BLaER1 (cell line): ENCODE measurements around the gene GPR162.

ENCODE experiments used
- H3K27ac ChIP-seq: shearing (Covaris generic); formaldehyde crosslinking; 2 replicates; pipeline ENCODE4 v1.8.1; 2022
- H3K27me3 ChIP-seq: shearing (Covaris generic); formaldehyde crosslinking; 2 replicates; pipeline ENCODE4 v1.8.1; 2022
- H3K36me3 ChIP-seq: shearing (Covaris generic); formaldehyde crosslinking; 2 replicates; pipeline ENCODE4 v1.8.1; 2022
- H3K4me1 ChIP-seq: shearing (Covaris generic); formaldehyde crosslinking; 2 replicates; pipeline ENCODE4 v1.8.1; 2022
- H3K4me2 ChIP-seq: shearing (Covaris generic); formaldehyde crosslinking; 2 replicates; pipeline ENCODE4 v1.8.1; 2022
- H3K4me3 ChIP-seq: shearing (Covaris generic); formaldehyde crosslinking; 2 replicates; pipeline ENCODE4 v1.8.1; 2022
- H3K9ac ChIP-seq: shearing (Covaris generic); formaldehyde crosslinking; 2 replicates; pipeline ENCODE4 v1.8.1; 2022
- H3K9me3 ChIP-seq: shearing (Covaris generic); formaldehyde crosslinking; 2 replicates; pipeline ENCODE4 v1.8.1; 2022
- H4K20me1 ChIP-seq: shearing (Covaris generic); formaldehyde crosslinking; 2 replicates; pipeline ENCODE4 v1.8.1; 2022
- Cebpa-rat ChIP-seq: shearing (Covaris generic); IDR thresholded peaks from 2 replicates; pipeline ENCODE4 v1.8.1; 2022

The GPR162 gene

GRCh38 chr12:6807170-6807569 lies 14.5 kb upstream of the GPR162 start:
- Histone ChIP-seq H3K9me3 (no peaks in the 10 kb centered on the region; the same call in 1 of the 2 replicates), H3K27ac (no peak overlapping the region), H4K20me1 (no peaks in the 10 kb centered on the region), H3K4me3 (no peak overlapping the region), H3K27me3 (peaks cover 14% of the 10 kb centered on the region; the same call in 1 of the 2 replicates), H3K36me3 (no peaks in the 10 kb centered on the region), H3K4me2 (no peak overlapping the region), H3K4me1 (peaks cover under 1% of the 10 kb centered on the region; the same call in 1 of the 2 replicates), H3K9ac (no peak overlapping the region)
- no peak for TF ChIP-seq Cebpa-rat

GRCh38 chr12:6809056-6809455 lies 12.6 kb upstream of the GPR162 start:
- Histone ChIP-seq H3K36me3 (no peaks in the 10 kb centered on the region), H3K4me1 (peaks cover 8% of the 10 kb centered on the region; the same call in 1 of the 2 replicates), H3K9me3 (no peaks in the 10 kb centered on the region; the same call in 1 of the 2 replicates), H3K9ac (no peak overlapping the region), H3K27me3 (peaks cover 21% of the 10 kb centered on the region; the same call in 1 of the 2 replicates), H3K4me3 (no peak overlapping the region), H3K4me2 (no peak overlapping the region), H3K27ac (no peak overlapping the region), H4K20me1 (no peaks in the 10 kb centered on the region; the same call in 1 of the 2 replicates)
- TF ChIP-seq Cebpa-rat: no peak

GRCh38 chr12:6810758-6811157 lies 10.9 kb upstream of the GPR162 start:
- Histone ChIP-seq H3K36me3 (no peaks in the 10 kb centered on the region), H3K9me3 (no peaks in the 10 kb centered on the region), H3K4me3 (no peak overlapping the region), H3K27ac (no peak overlapping the region), H3K4me1 (peaks cover 18% of the 10 kb centered on the region), H3K4me2 (no peak overlapping the region), H3K9ac (no peak overlapping the region), H4K20me1 (no peaks in the 10 kb centered on the region; the same call in 1 of the 2 replicates), H3K27me3 (peaks cover 37% of the 10 kb centered on the region)
- TF ChIP-seq Cebpa-rat: no peak

GRCh38 chr12:6813363-6813762 lies 8.3 kb upstream of the GPR162 start:
- peaks cover 44% of the 10 kb centered on the region for H3K27me3 ChIP-seq
- H3K9ac ChIP-seq: no peak overlapping the region
- H4K20me1 ChIP-seq: no peaks in the 10 kb centered on the region; the same call in 1 of the 2 replicates
- peaks cover 18% of the 10 kb centered on the region for H3K4me1 ChIP-seq
- no peak overlapping the region for H3K27ac ChIP-seq
- no peak overlapping the region for H3K4me2 ChIP-seq
- H3K4me3 ChIP-seq: no peak overlapping the region
- no peaks in the 10 kb centered on the region for H3K9me3 ChIP-seq
- no peaks in the 10 kb centered on the region for H3K36me3 ChIP-seq
- TF ChIP-seq Cebpa-rat: no peak

GRCh38 chr12:6816598-6816997 lies 5.0 kb upstream of the GPR162 start:
- Histone ChIP-seq H3K9ac (no peak overlapping the region), H3K27ac (no peak overlapping the region), H3K9me3 (no peaks in the 10 kb centered on the region), H3K36me3 (no peaks in the 10 kb centered on the region), H3K4me3 (no peak overlapping the region), H3K27me3 (peaks cover 65% of the 10 kb centered on the region), H3K4me1 (peaks cover 24% of the 10 kb centered on the region), H4K20me1 (no peaks in the 10 kb centered on the region; the same call in 1 of the 2 replicates), H3K4me2 (peak overlapping the region; percentile 2; the same call in 1 of the 2 replicates)
- no peak for TF ChIP-seq Cebpa-rat

- TF ChIP-seq Cebpa-rat: no peak
- no peak overlapping the region for H3K4me2 ChIP-seq
- H4K20me1 ChIP-seq: peaks cover 3% of the 10 kb centered on the region; the same call in 1 of the 2 replicates
- peaks cover 66% of the 10 kb centered on the region for H3K27me3 ChIP-seq
- no peaks in the 10 kb centered on the region for H3K9me3 ChIP-seq
- H3K4me3 ChIP-seq: no peak overlapping the region
- H3K4me1 ChIP-seq: peaks cover 28% of the 10 kb centered on the region
- H3K27ac ChIP-seq: no peak overlapping the region
- H3K9ac ChIP-seq: no peak overlapping the region
- no peaks in the 10 kb centered on the region for H3K36me3 ChIP-seq
These were observed 4.5 kb upstream of the GPR162 start for GRCh38 chr12:6817098-6817497.

GRCh38 chr12:6817662-6818157 lies 3.9 kb upstream of the GPR162 start:
- no peak overlapping the region for H3K4me3 ChIP-seq
- H3K4me1 ChIP-seq: peaks cover 22% of the 10 kb centered on the region

GRCh38 chr12:6818222-6818621 lies 3.4 kb upstream of the GPR162 start:
- Histone ChIP-seq H3K9me3 (no peaks in the 10 kb centered on the region), H3K4me3 (no peak overlapping the region), H3K36me3 (no peaks in the 10 kb centered on the region), H3K9ac (no peak overlapping the region), H3K27me3 (peaks cover 77% of the 10 kb centered on the region), H3K4me2 (no peak overlapping the region), H4K20me1 (peaks cover 11% of the 10 kb centered on the region; the same call in 1 of the 2 replicates), H3K27ac (no peak overlapping the region), H3K4me1 (peaks cover 20% of the 10 kb centered on the region)
- TF ChIP-seq Cebpa-rat: no peak

More at GRCh38 chr12:6817662-6818157, 3.9 kb upstream of the GPR162 start:
- Histone ChIP-seq H3K9me3 (no peaks in the 10 kb centered on the region), H4K20me1 (peaks cover 6% of the 10 kb centered on the region; the same call in 1 of the 2 replicates), H3K9ac (no peak overlapping the region), H3K4me2 (no peak overlapping the region), H3K36me3 (no peaks in the 10 kb centered on the region), H3K27me3 (peaks cover 72% of the 10 kb centered on the region), H3K27ac (no peak overlapping the region)
- no peak for TF ChIP-seq Cebpa-rat

- no peak overlapping the region for H3K4me3 ChIP-seq
- H3K4me2 ChIP-seq: no peak overlapping the region
- H3K36me3 ChIP-seq: no peaks in the 10 kb centered on the region
- H3K9ac ChIP-seq: no peak overlapping the region
- peaks cover 20% of the 10 kb centered on the region for H3K4me1 ChIP-seq
- H3K27me3 ChIP-seq: peaks cover 78% of the 10 kb centered on the region
- TF ChIP-seq Cebpa-rat: no peak
- no peaks in the 10 kb centered on the region for H3K9me3 ChIP-seq
- H4K20me1 ChIP-seq: peaks cover 15% of the 10 kb centered on the region; the same call in 1 of the 2 replicates
- no peak overlapping the region for H3K27ac ChIP-seq
These were observed 3.0 kb upstream of the GPR162 start for GRCh38 chr12:6818645-6819044.

GRCh38 chr12:6819106-6820030 lies 2.3 kb upstream of the GPR162 start:
- Histone ChIP-seq H3K4me3 (no peak overlapping the region), H4K20me1 (peaks cover 15% of the 10 kb centered on the region; the same call in 1 of the 2 replicates)

More at GRCh38 chr12:6819106-6820030, 2.3 kb upstream of the GPR162 start:
- H3K9ac ChIP-seq: no peak overlapping the region
- H3K36me3 ChIP-seq: no peaks in the 10 kb centered on the region
- TF ChIP-seq Cebpa-rat: no peak
- peaks cover 78% of the 10 kb centered on the region for H3K27me3 ChIP-seq
- H3K27ac ChIP-seq: no peak overlapping the region
- H3K4me1 ChIP-seq: peaks cover 17% of the 10 kb centered on the region
- no peaks in the 10 kb centered on the region for H3K9me3 ChIP-seq
- no peak overlapping the region for H3K4me2 ChIP-seq
